ENCODE measurements around the gene LYAR.

Gene LYAR

DNA sequence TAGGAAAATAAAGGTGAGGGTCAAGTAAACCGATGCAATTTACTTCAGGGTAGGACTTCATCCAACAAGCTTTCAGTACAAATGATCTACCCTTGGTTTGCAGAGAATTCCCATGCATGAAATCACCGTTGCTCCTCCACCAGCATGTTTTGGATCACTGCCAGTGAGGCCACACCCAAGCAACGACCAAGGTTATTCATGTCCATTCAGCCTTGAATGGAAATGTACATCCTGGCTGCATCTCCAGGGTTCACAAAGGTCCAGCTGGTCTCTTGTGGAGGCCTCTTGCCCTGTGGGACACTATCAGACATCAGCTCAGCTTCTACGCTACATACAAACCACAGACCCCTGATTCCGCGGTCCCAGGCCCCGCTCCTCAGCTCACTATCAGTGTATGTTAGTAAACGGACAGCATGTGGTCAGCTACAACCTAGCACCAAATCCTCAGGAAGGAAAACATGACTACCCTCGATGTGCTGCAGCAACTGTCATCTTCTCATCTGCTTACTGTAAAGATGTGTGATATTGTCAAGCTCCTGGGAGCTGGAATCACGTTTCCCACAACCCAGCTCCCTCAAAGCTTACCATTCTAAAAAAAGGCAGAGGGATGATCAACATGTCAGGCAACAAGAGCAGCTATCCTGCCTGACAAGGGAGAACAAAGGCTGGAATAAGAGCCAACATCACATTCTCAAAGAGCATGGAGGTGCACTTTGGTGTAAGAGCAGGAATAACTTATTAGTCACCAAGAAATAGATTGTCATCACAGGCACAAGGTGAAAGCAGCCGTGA lies 4.9 kb downstream of the LYAR start:
- no peak overlapping the region for H2BK12ac ChIP-seq (ENCODE audit: low read length)

DNA sequence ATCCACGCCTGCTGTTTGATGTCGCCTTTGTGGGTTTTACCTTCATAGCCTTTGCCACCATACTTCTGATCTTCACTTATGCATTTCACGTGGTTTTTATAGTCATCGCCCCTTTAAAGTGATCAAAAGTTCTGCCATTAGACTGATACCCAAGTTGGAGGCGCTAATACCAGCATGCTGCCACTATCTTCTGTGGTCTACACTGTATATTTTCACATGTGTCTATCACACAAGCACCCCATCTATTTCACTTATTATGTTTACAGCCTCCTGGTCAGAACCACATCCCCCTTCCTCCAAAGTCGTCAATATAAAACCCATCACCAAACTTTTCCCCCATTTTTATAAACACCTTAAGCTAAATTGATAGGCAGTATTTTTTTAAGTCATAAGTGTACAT lies 8.2 kb downstream of the LYAR start:
- Histone ChIP-seq H3K14ac (ENCODE audit: low read length) (no peak overlapping the region), H3K18ac (ENCODE audit: low read length) (no peak overlapping the region), H2BK5ac (ENCODE audit: low read length) (no peak overlapping the region), H3K4ac (ENCODE audit: low read length) (no peak overlapping the region), H2BK15ac (ENCODE audit: low read length) (no peak overlapping the region), H3K23ac (ENCODE audit: low read depth, low read length, poor library complexity) (no peak overlapping the region), H2AFZ (ENCODE audit: low read length) (no peak overlapping the region), H3K9me3 (replicated peaks in 1 of 2; ENCODE audit: control insufficient read depth in 2 of 2, insufficient read depth in 1 of 2, low read depth in 1 of 2, low read length in 2 of 2) (no peaks in the 10 kb centered on the region), H3K79me1 (ENCODE audit: low read depth, low read length) (no peaks in the 10 kb centered on the region), H4K91ac (ENCODE audit: low read depth, low read length, poor library complexity) (no peak overlapping the region), H3K4me3 (ENCODE audit: low read length in 2 of 2) (no peak overlapping the region), H4K8ac (ENCODE audit: low read depth, low read length) (no peak overlapping the region), H2BK12ac (ENCODE audit: low read length) (no peak overlapping the region), H3K27ac (replicated peaks; ENCODE audit: low read length) (no peak overlapping the region), H2BK120ac (ENCODE audit: low read depth, low read length) (no peak overlapping the region), H3K9ac (ENCODE audit: low read depth, low read length, poor library complexity) (no peak overlapping the region), H3K36me3 (replicated peaks in 1 of 2; ENCODE audit: control insufficient read depth in 2 of 2, insufficient read depth in 2 of 2, low read length in 2 of 2) (peaks cover 36 to 90% of the 10 kb centered on the region in 2 donors), H3K4me1 (ENCODE audit: control insufficient read depth in 2 of 2, insufficient read depth in 1 of 2, low read depth in 1 of 2, low read length in 2 of 2) (no peaks in the 10 kb centered on the region), H2AK5ac (ENCODE audit: low read depth, low read length) (no peak overlapping the region), H3K4me2 (ENCODE audit: insufficient read depth, low read length, poor library complexity, severe bottlenecking) (no peak overlapping the region), H3K27me3 (ENCODE audit: control insufficient read depth in 3 of 3, insufficient read depth in 3 of 3, low read depth in 1 of 3, low read length in 3 of 3) (no peaks in the 10 kb centered on the region)
- WGBS, 2 donors (ENCODE audit: extremely low coverage in 2 of 2, insufficient read length in 2 of 2, insufficient replicate concordance in 1 of 2): 100% methylated on average over 1 of the region's 6 CpGs; no CpG with 5 or more reads in 1 of the 2 donors
- no peak for DNase-seq (ENCODE audit: low spot score)

More for the DNA sequence above, 4.9 kb downstream of the LYAR start:
- H3K9ac ChIP-seq (ENCODE audit: low read depth, low read length, poor library complexity): no peak overlapping the region
- H3K14ac ChIP-seq (ENCODE audit: low read length): no peak overlapping the region
- H3K4me1 ChIP-seq (ENCODE audit: control insufficient read depth in 2 of 2, insufficient read depth in 1 of 2, low read depth in 1 of 2, low read length in 2 of 2): peaks cover 6 to 7% of the 10 kb centered on the region in 2 donors
- DNase-seq (ENCODE audit: low spot score): no peak
- no peak overlapping the region for H2BK120ac ChIP-seq (ENCODE audit: low read depth, low read length)
- no peak overlapping the region for H3K27ac ChIP-seq (replicated peaks; ENCODE audit: low read length)
- peaks cover 26 to 61% of the 10 kb centered on the region in 2 donors for H3K36me3 ChIP-seq (replicated peaks in 1 of 2; ENCODE audit: control insufficient read depth in 2 of 2, insufficient read depth in 2 of 2, low read length in 2 of 2)
- no peaks in the 10 kb centered on the region for H3K9me3 ChIP-seq (replicated peaks in 1 of 2; ENCODE audit: control insufficient read depth in 2 of 2, insufficient read depth in 1 of 2, low read depth in 1 of 2, low read length in 2 of 2)
- H3K4ac ChIP-seq (ENCODE audit: low read length): no peak overlapping the region
- H2BK15ac ChIP-seq (ENCODE audit: low read length): no peak overlapping the region
- no peak overlapping the region for H3K4me3 ChIP-seq (ENCODE audit: low read length in 2 of 2)
- no peak overlapping the region for H2AFZ ChIP-seq (ENCODE audit: low read length)
- H2BK5ac ChIP-seq (ENCODE audit: low read length): no peak overlapping the region
- H3K18ac ChIP-seq (ENCODE audit: low read length): no peak overlapping the region
- H3K23ac ChIP-seq (ENCODE audit: low read depth, low read length, poor library complexity): no peak overlapping the region
- no peak overlapping the region for H4K91ac ChIP-seq (ENCODE audit: low read depth, low read length, poor library complexity)
- H3K79me1 ChIP-seq (ENCODE audit: low read depth, low read length): peaks cover 10% of the 10 kb centered on the region
- H4K8ac ChIP-seq (ENCODE audit: low read depth, low read length): no peak overlapping the region
- no peaks in the 10 kb centered on the region for H3K27me3 ChIP-seq (ENCODE audit: control insufficient read depth in 3 of 3, insufficient read depth in 3 of 3, low read depth in 1 of 3, low read length in 3 of 3)
- H2AK5ac ChIP-seq (ENCODE audit: low read depth, low read length): no peak overlapping the region
- H3K4me2 ChIP-seq (ENCODE audit: insufficient read depth, low read length, poor library complexity, severe bottlenecking): no peak overlapping the region
- WGBS, 2 donors (ENCODE audit: extremely low coverage in 2 of 2, insufficient read length in 2 of 2, insufficient replicate concordance in 1 of 2): no CpG with 5 or more reads among the region's 11 CpGs

DNA sequence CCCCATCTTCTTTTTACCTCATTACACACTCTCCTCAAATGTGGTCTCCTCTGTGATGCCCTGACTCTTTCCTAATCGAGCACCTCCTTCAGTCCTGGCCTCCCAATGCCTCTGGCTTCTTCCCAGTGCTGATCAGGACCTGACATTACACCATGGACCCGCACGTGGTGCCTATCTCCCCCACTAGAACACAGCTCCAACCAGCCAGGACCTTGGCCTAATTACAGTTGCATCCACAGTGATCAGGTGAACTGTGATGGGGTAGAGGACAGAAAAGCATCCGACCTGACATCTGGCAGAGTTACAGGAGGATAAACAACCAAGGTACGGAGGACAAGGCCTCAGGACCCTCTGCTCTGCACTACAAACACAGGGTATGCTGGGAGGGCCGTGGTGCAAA lies 12.4 kb downstream of the LYAR start:
- WGBS, 2 donors (ENCODE audit: extremely low coverage in 2 of 2, insufficient read length in 2 of 2, insufficient replicate concordance in 1 of 2): no CpG with 5 or more reads among the region's 6 CpGs
- Histone ChIP-seq H3K27me3 (ENCODE audit: control insufficient read depth in 3 of 3, insufficient read depth in 3 of 3, low read depth in 1 of 3, low read length in 3 of 3) (no peaks in the 10 kb centered on the region), H2AFZ (ENCODE audit: low read length) (no peak overlapping the region), H3K27ac (replicated peaks; ENCODE audit: low read length) (no peak overlapping the region), H2BK5ac (ENCODE audit: low read length) (no peak overlapping the region), H3K14ac (ENCODE audit: low read length) (no peak overlapping the region), H3K18ac (ENCODE audit: low read length) (no peak overlapping the region), H2AK5ac (ENCODE audit: low read depth, low read length) (no peak overlapping the region), H2BK12ac (ENCODE audit: low read length) (no peak overlapping the region), H4K91ac (ENCODE audit: low read depth, low read length, poor library complexity) (no peak overlapping the region), H2BK15ac (ENCODE audit: low read length) (no peak overlapping the region), H3K4ac (ENCODE audit: low read length) (no peak overlapping the region), H3K9me3 (replicated peaks in 1 of 2; ENCODE audit: control insufficient read depth in 2 of 2, insufficient read depth in 1 of 2, low read depth in 1 of 2, low read length in 2 of 2) (no peaks in the 10 kb centered on the region), H2BK120ac (ENCODE audit: low read depth, low read length) (no peak overlapping the region), H3K4me1 (ENCODE audit: control insufficient read depth in 2 of 2, insufficient read depth in 1 of 2, low read depth in 1 of 2, low read length in 2 of 2) (no peaks in the 10 kb centered on the region), H3K79me1 (ENCODE audit: low read depth, low read length) (no peaks in the 10 kb centered on the region), H3K36me3 (replicated peaks in 1 of 2; ENCODE audit: control insufficient read depth in 2 of 2, insufficient read depth in 2 of 2, low read length in 2 of 2) (peaks cover 36 to 89% of the 10 kb centered on the region in 2 donors), H3K4me3 (ENCODE audit: low read length in 2 of 2) (peak overlapping the region in 1 of 2 donors; percentile 1), H4K8ac (ENCODE audit: low read depth, low read length) (no peak overlapping the region), H3K4me2 (ENCODE audit: insufficient read depth, low read length, poor library complexity, severe bottlenecking) (no peak overlapping the region), H3K23ac (ENCODE audit: low read depth, low read length, poor library complexity) (peak overlapping the region; percentile 48), H3K9ac (ENCODE audit: low read depth, low read length, poor library complexity) (peak overlapping the region; percentile 68)
- no peak for DNase-seq (ENCODE audit: low spot score)

DNA sequence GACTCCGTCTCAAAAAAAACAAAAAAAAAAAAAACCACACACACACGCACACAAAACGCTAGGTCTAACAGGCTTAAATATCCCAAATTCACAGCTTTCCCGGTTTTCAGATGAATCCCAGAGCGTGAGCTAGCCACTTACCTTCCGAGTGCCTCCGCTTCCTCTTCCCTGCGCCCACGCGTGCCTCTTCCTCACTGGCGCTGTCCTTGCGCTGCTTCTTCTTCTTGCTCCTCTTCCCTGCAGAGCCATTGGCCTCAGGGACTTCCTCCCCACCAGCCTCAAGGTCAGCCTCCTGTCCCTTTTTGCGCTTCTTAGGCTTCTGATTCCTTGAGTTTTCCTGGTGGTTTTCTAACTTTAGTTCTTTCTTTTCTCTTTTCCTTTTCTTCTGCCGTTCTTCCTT lies 15.7 kb downstream of the LYAR start:
- no peak for DNase-seq (ENCODE audit: low spot score)
- Histone ChIP-seq H4K91ac (ENCODE audit: low read depth, low read length, poor library complexity) (no peak overlapping the region), H3K4me1 (ENCODE audit: control insufficient read depth in 2 of 2, insufficient read depth in 1 of 2, low read depth in 1 of 2, low read length in 2 of 2) (no peaks in the 10 kb centered on the region), H3K18ac (ENCODE audit: low read length) (no peak overlapping the region), H3K27ac (replicated peaks; ENCODE audit: low read length) (no peak overlapping the region), H3K9me3 (replicated peaks in 1 of 2; ENCODE audit: control insufficient read depth in 2 of 2, insufficient read depth in 1 of 2, low read depth in 1 of 2, low read length in 2 of 2) (no peaks in the 10 kb centered on the region), H3K36me3 (replicated peaks in 1 of 2; ENCODE audit: control insufficient read depth in 2 of 2, insufficient read depth in 2 of 2, low read length in 2 of 2) (peaks cover 34 to 90% of the 10 kb centered on the region in 2 donors), H2BK5ac (ENCODE audit: low read length) (no peak overlapping the region), H2AFZ (ENCODE audit: low read length) (no peak overlapping the region), H2BK120ac (ENCODE audit: low read depth, low read length) (no peak overlapping the region), H3K4me3 (ENCODE audit: low read length in 2 of 2) (peak overlapping the region in 1 of 2 donors; percentile 55), H2BK12ac (ENCODE audit: low read length) (no peak overlapping the region), H2BK15ac (ENCODE audit: low read length) (no peak overlapping the region), H3K23ac (ENCODE audit: low read depth, low read length, poor library complexity) (no peak overlapping the region), H3K27me3 (ENCODE audit: control insufficient read depth in 3 of 3, insufficient read depth in 3 of 3, low read depth in 1 of 3, low read length in 3 of 3) (no peaks in the 10 kb centered on the region), H3K4me2 (ENCODE audit: insufficient read depth, low read length, poor library complexity, severe bottlenecking) (no peak overlapping the region), H3K14ac (ENCODE audit: low read length) (no peak overlapping the region), H4K8ac (ENCODE audit: low read depth, low read length) (no peak overlapping the region), H2AK5ac (ENCODE audit: low read depth, low read length) (no peak overlapping the region), H3K9ac (ENCODE audit: low read depth, low read length, poor library complexity) (no peak overlapping the region), H3K4ac (ENCODE audit: low read length) (no peak overlapping the region), H3K79me1 (ENCODE audit: low read depth, low read length) (no peaks in the 10 kb centered on the region)
- no CpG with 5 or more reads among the region's 14 CpGs for WGBS, 2 donors (ENCODE audit: extremely low coverage in 2 of 2, insufficient read length in 2 of 2, insufficient replicate concordance in 1 of 2)
